Muscle layer of colon (tissue), 2 donors: ENCODE measurements around the gene POLR1E.

Experiments
- H3K27ac ChIP-seq: one replicate; pipeline ENCODE4 v1.7.0; 2013; ENCODE audit warnings: low read depth, mild to moderate bottlenecking, low read length, moderate library complexity
- H3K27me3 ChIP-seq, 2 donors: one replicate each; pipeline ENCODE4 v1.7.0; 2013; ENCODE audit warnings: low read length in 2 of 2, mild to moderate bottlenecking in 2 of 2; ENCODE audit not compliant: insufficient read depth in 2 of 2, control insufficient read depth in 1 of 2
- H3K36me3 ChIP-seq: one replicate; pipeline ENCODE4 v1.7.0; 2013; ENCODE audit warnings: mild to moderate bottlenecking, low read length; ENCODE audit not compliant: insufficient read depth
- H3K4me1 ChIP-seq: one replicate; pipeline ENCODE4 v1.7.0; 2013; ENCODE audit warnings: mild to moderate bottlenecking, low read length; ENCODE audit not compliant: insufficient read depth
- H3K4me3 ChIP-seq, 2 donors: one replicate each; pipeline ENCODE4 v1.7.0; 2013; ENCODE audit warnings: low read length in 2 of 2, low read depth in 1 of 2, mild to moderate bottlenecking in 1 of 2, moderate library complexity in 1 of 2
- H3K9ac ChIP-seq: one replicate; pipeline ENCODE4 v1.7.0; 2013; ENCODE audit warnings: low read length
- H3K9me3 ChIP-seq: one replicate; pipeline ENCODE4 v1.7.0; 2013; ENCODE audit warnings: mild to moderate bottlenecking, low read length
- donor health status: abdominal sarcoma.
- donor health status: Adenocarcinoma of cecum.

The POLR1E gene, protein sequence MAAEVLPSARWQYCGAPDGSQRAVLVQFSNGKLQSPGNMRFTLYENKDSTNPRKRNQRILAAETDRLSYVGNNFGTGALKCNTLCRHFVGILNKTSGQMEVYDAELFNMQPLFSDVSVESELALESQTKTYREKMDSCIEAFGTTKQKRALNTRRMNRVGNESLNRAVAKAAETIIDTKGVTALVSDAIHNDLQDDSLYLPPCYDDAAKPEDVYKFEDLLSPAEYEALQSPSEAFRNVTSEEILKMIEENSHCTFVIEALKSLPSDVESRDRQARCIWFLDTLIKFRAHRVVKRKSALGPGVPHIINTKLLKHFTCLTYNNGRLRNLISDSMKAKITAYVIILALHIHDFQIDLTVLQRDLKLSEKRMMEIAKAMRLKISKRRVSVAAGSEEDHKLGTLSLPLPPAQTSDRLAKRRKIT

DNA sequence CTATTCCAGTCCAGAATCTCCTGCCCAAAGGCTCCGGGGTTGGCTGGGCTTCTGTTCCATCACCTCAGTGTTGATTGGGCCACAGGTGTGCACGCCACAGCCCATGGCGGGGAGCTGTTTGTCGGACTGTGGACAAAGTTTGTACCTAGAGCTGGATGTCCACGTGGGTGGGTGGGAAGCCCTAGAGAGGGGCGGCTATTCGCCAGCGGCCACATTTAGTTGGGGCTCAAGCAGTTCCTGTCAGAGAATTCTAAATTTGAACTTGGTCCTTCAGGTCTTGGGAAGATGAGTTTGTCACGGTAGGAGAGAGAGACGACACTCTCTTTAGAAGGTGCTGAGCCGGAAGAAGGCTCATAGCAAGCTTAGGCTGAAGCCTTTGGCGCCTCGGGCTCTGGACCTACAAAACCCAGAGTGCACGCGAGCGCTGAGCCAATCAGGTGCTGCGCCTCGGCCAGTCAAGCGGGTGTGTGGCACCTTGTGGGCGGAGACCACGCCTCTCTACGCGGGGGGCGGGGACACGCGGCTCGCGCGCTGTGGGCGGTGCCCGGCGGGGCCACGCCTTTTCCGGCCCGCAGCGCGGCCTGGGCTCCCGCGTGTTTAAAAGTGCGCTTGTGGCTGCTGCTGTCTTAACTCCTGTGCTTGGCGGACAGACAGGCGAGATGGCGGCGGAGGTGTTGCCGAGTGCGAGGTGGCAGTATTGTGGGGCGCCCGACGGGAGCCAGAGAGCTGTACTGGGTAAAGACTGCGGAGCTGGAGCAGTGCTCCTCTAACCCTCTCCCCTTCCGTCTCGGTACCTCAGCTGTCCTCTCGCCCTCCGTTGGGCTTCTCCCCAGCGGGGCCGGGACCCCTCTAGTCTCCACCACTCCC, at the start of gene POLR1E:
TSS of gene POLR1E (plus strand) at position 560 of the 867 bp plus-strand sequence. CDS start at position 660, 100 bp downstream.
- H3K27ac ChIP-seq = peak within 1 kb of the TSS; percentile 94
- H3K27me3 ChIP-seq = peaks cover 0 to 4% of the 10 kb centered on the region in 2 donors
- peak within 1 kb of the TSS; percentile 68 for H3K9ac ChIP-seq

DNA sequence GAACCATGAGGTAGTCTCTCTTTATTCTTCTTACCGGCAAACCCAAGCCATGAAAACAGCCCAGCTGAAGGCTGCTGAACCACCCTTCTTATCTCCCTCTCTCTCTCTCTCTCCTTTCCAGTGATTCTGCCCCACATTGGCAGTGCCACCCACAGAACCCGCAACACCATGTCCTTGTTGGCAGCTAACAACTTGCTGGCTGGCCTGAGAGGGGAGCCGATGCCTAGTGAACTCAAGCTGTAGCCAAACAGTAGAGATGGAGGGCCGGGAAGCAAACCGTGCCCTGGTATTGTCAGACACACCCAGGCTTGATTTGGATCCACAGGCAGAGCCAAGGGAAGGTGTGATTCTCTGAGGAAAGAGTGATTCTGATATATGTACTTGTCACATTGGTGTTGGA, 49.2 kb upstream of the POLR1E start:
- H3K27ac ChIP-seq = no peak overlapping the region
- H3K27me3 ChIP-seq = no peaks in the 10 kb centered on the region
- H3K9ac ChIP-seq = no peak overlapping the region
- H3K36me3 ChIP-seq = peaks cover 79% of the 10 kb centered on the region
- no peak overlapping the region for H3K4me3 ChIP-seq
- H3K9me3 ChIP-seq = no peaks in the 10 kb centered on the region
- no peaks in the 10 kb centered on the region for H3K4me1 ChIP-seq

More for the DNA sequence above, at the start of gene POLR1E:
- Histone ChIP-seq H3K9me3 (no peaks in the 10 kb centered on the region), H3K4me3 (peak within 1 kb of the TSS; percentile 77 to 86), H3K36me3 (peaks cover 12% of the 10 kb centered on the region), H3K4me1 (peaks cover 24% of the 10 kb centered on the region)

DNA sequence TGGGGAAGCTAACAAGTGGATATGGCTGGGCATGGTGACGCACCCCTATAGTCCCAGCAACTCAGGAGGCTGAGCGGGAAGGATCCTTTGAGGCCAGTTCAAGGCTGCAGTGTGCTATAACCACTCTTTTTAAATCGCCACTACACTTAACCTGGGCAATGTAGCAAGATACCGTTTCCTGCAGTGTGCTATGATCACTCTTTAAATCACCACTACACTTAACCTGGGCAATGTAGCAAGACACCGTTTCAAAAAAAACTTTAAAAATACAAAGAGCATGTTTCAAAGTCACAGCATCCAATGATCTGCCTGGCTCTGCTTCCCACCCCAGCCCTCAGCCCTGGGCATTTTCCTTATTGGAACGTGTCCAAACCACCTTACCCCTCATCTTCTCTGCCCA, 48.7 kb upstream of the POLR1E start:
- Histone ChIP-seq H3K27ac (no peak overlapping the region), H3K9ac (no peak overlapping the region), H3K36me3 (peaks cover 79% of the 10 kb centered on the region), H3K9me3 (no peaks in the 10 kb centered on the region), H3K4me1 (no peaks in the 10 kb centered on the region), H3K4me3 (no peak overlapping the region), H3K27me3 (no peaks in the 10 kb centered on the region)

DNA sequence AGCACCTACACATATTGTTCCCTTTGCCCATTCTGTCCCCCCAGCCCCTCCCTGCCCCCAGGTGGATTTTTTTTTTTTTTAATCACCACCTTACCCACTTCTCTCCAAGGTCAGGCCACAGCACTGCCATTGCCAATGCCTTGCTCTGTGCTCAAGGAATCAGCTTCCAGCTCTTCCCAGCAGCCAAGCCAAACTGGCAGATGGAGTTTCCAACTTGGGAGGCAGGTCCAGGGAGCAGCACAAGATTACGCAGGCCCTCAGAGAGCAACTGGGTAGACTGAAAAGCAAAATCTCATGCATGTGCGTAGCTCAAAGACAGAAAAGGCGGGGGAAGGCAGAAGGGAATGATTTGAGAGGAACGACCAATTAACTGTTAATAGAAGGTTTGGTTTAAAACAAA, 48.1 kb upstream of the POLR1E start:
- Histone ChIP-seq H3K27me3 (no peaks in the 10 kb centered on the region), H3K4me1 (no peaks in the 10 kb centered on the region), H3K4me3 (no peak overlapping the region), H3K36me3 (peaks cover 82% of the 10 kb centered on the region), H3K27ac (no peak overlapping the region), H3K9ac (no peak overlapping the region), H3K9me3 (no peaks in the 10 kb centered on the region)

DNA sequence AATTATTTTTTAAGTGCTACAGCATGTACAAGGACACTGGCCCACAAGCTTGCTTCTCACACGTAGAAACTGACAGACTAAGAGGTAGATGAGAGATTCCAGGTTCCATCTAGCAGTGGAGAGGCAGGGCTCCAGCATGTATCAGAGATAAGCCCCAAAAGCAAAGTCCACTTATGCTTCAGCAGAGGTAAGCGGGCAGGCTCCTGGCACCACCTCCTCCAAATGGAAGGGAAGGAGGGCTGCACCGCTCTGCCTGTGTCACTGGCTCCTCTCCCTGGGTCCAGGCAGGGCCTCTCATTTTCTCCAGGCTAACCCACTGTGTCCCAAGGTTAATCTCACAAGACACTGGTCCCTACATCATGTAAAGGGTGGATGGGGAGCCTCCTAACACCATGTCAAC, 47.4 kb upstream of the POLR1E start:
- peaks cover 80% of the 10 kb centered on the region for H3K36me3 ChIP-seq
- H3K27ac ChIP-seq = no peak overlapping the region
- no peaks in the 10 kb centered on the region for H3K27me3 ChIP-seq
- H3K9me3 ChIP-seq = no peaks in the 10 kb centered on the region
- H3K9ac ChIP-seq = no peak overlapping the region
- H3K4me1 ChIP-seq = no peaks in the 10 kb centered on the region
- no peak overlapping the region for H3K4me3 ChIP-seq

- Histone ChIP-seq H3K9ac (no peak overlapping the region), H3K27ac (no peak overlapping the region), H3K27me3 (no peaks in the 10 kb centered on the region), H3K4me1 (no peaks in the 10 kb centered on the region), H3K36me3 (peaks cover 55% of the 10 kb centered on the region), H3K4me3 (no peak overlapping the region), H3K9me3 (no peaks in the 10 kb centered on the region)
Measured at GRCh38 chr9:37441776-37442370, 43.9 kb upstream of the POLR1E start.

- Histone ChIP-seq H3K4me3 (no peak overlapping the region), H3K27ac (no peak overlapping the region), H3K36me3 (peaks cover 48% of the 10 kb centered on the region), H3K9ac (no peak overlapping the region), H3K27me3 (no peaks in the 10 kb centered on the region), H3K4me1 (no peaks in the 10 kb centered on the region), H3K9me3 (no peaks in the 10 kb centered on the region)
Measured at GRCh38 chr9:37442556-37442955, 43.2 kb upstream of the POLR1E start.

GRCh38 chr9:37443566-37443965, 42.2 kb upstream of the POLR1E start:
- no peak overlapping the region for H3K27ac ChIP-seq
- no peaks in the 10 kb centered on the region for H3K27me3 ChIP-seq
- peaks cover 38% of the 10 kb centered on the region for H3K36me3 ChIP-seq
- no peaks in the 10 kb centered on the region for H3K9me3 ChIP-seq
- no peak overlapping the region for H3K9ac ChIP-seq
- no peak overlapping the region for H3K4me3 ChIP-seq
- H3K4me1 ChIP-seq = no peaks in the 10 kb centered on the region

- H3K4me1 ChIP-seq = peaks cover 2% of the 10 kb centered on the region
- H3K27ac ChIP-seq = no peak overlapping the region
- no peak overlapping the region for H3K4me3 ChIP-seq
- peaks cover 26% of the 10 kb centered on the region for H3K36me3 ChIP-seq
- H3K9me3 ChIP-seq = no peaks in the 10 kb centered on the region
- no peak overlapping the region for H3K9ac ChIP-seq
- no peaks in the 10 kb centered on the region for H3K27me3 ChIP-seq
Measured at GRCh38 chr9:37444890-37445289, 40.9 kb upstream of the POLR1E start.

DNA sequence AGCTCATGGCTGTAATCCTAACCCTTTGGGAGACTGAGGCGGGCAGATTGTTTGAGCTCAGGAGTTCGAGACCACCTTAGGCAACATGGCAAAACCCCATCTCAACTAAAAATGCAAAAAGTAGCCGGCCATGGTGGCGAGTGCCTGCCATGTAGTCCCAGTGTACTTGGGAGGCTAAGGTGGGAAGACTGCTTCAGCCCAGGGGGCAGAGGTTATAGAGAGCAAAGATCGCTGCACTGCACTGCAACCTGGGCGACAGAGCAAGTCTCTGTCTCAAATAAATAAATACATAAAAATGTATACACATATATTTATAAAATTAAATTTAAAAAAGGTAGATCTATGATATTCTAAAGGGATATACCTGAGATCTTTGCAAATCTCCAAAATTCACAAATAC, 39.9 kb upstream of the POLR1E start:
- Histone ChIP-seq H3K9ac (no peak overlapping the region), H3K27ac (no peak overlapping the region), H3K27me3 (no peaks in the 10 kb centered on the region), H3K36me3 (peaks cover 21% of the 10 kb centered on the region), H3K9me3 (no peaks in the 10 kb centered on the region), H3K4me3 (no peak overlapping the region), H3K4me1 (peaks cover 5% of the 10 kb centered on the region)

GRCh38 chr9:37446401-37446800, 39.3 kb upstream of the POLR1E start:
- Histone ChIP-seq H3K9me3 (no peaks in the 10 kb centered on the region), H3K4me1 (peaks cover 7% of the 10 kb centered on the region), H3K36me3 (peaks cover 17% of the 10 kb centered on the region), H3K9ac (no peak overlapping the region), H3K27me3 (no peaks in the 10 kb centered on the region), H3K4me3 (no peak overlapping the region), H3K27ac (no peak overlapping the region)
